Thoracic aorta (tissue), 2 donors: ENCODE results near the gene SSPN. TPM values are rescaled to one million over a fixed set of nuclear protein-coding genes. Genes with fewer than 3 reads are reported as not detected.

ENCODE experiments used
- ATAC-seq: fragments of 150-250 bp; one replicate; pipeline ENCODE4 v1.8.0; 2017; ENCODE audit warnings: low read depth; ENCODE audit not compliant: insufficient number of reproducible peaks, low FRiP score
- DNase-seq: peaks from one replicate; pipeline ENCODE4 v3.0.0-alpha.2; 2020; ENCODE audit warnings: low spot score
- H3K27ac ChIP-seq, 2 donors: fragments of 200-600 bp; sonication (generic); 1 replicate in 1 of 2; 2 replicates in 1 of 2; pipeline ENCODE4 v1.5.1; 2016; ENCODE audit warnings: mild to moderate bottlenecking in 2 of 2, moderate library complexity in 2 of 2
- H3K27me3 ChIP-seq: fragments of 200-600 bp; sonication (generic); replicated peaks from 2 replicates; pipeline ENCODE4 v1.6.0; 2016; ENCODE audit warnings: mild to moderate bottlenecking; ENCODE audit not compliant: insufficient read depth
- H3K36me3 ChIP-seq: fragments of 200-600 bp; sonication (generic); one replicate; pipeline ENCODE4 v1.5.1; 2016
- H3K4me1 ChIP-seq, 2 donors: fragments of 200-600 bp; sonication (generic); 1 replicate in 1 of 2; 2 replicates in 1 of 2; pipeline versions ENCODE4 v1.5.1 to v1.6.0; 2016; ENCODE audit warnings: low read depth in 2 of 2, mild to moderate bottlenecking in 1 of 2; ENCODE audit not compliant: control insufficient read depth in 1 of 2
- H3K4me3 ChIP-seq: fragments of 200-600 bp; sonication (generic); 2 replicates; pipeline ENCODE4 v1.5.1; 2016; ENCODE audit warnings: mild to moderate bottlenecking
- H3K9me3 ChIP-seq: fragments of 200-600 bp; sonication (generic); 2 replicates; pipeline ENCODE4 v1.5.1; 2016
- total RNA-seq, 2 donors: library from RNA; depleted of rRNA; stranded (reverse); fragments of >200 nt; gene quantifications; one replicate each; pipeline versions ENCODE4 v1.1.0 to v1.2.3, GENCODE V29; 2016
- TF ChIP-seq, protein P1 (sequence below): fragments of 200-600 bp; sonication (generic); IDR thresholded peaks from one replicate; pipeline ENCODE4 v1.5.1; 2019; ENCODE audit warnings: antibody characterized with exemption

The SSPN gene
- total RNA-seq, result 10 to 100 TPM; 36.7 to 50.9 TPM

GRCh38 chr12:26195250-26195640, at the start of gene SSPN:
Gene SSPN, plus strand, starts transcription at chr12:26195573. Its CDS starts 100 bp downstream, at chr12:26195673.
- peak; percentile 15 for DNase-seq
- peak; percentile 84 for ATAC-seq
- H3K36me3 ChIP-seq, result no peaks in the 10 kb centered on the region
- no peaks in the 10 kb centered on the region for H3K27me3 ChIP-seq
- H3K9me3 ChIP-seq, result no peaks in the 10 kb centered on the region
- peak within 1 kb of the TSS; percentile 91 to 94 for H3K27ac ChIP-seq
- TF ChIP-seq, protein P1, sequence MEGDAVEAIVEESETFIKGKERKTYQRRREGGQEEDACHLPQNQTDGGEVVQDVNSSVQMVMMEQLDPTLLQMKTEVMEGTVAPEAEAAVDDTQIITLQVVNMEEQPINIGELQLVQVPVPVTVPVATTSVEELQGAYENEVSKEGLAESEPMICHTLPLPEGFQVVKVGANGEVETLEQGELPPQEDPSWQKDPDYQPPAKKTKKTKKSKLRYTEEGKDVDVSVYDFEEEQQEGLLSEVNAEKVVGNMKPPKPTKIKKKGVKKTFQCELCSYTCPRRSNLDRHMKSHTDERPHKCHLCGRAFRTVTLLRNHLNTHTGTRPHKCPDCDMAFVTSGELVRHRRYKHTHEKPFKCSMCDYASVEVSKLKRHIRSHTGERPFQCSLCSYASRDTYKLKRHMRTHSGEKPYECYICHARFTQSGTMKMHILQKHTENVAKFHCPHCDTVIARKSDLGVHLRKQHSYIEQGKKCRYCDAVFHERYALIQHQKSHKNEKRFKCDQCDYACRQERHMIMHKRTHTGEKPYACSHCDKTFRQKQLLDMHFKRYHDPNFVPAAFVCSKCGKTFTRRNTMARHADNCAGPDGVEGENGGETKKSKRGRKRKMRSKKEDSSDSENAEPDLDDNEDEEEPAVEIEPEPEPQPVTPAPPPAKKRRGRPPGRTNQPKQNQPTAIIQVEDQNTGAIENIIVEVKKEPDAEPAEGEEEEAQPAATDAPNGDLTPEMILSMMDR, result no peak
- H3K4me1 ChIP-seq, result peaks cover 18 to 36% of the 10 kb centered on the region in 2 donors
- peak within 1 kb of the TSS; percentile 88 for H3K4me3 ChIP-seq

- TF ChIP-seq, protein P1, result no peak
- Histone ChIP-seq H3K9me3 (no peaks in the 10 kb centered on the region), H3K27me3 (no peaks in the 10 kb centered on the region), H3K4me1 (peaks cover 15 to 31% of the 10 kb centered on the region in 2 donors), H3K4me3 (no peak overlapping the region), H3K27ac (no peak overlapping the region), H3K36me3 (no peaks in the 10 kb centered on the region)
- ATAC-seq (no peak), DNase-seq (no peak)
Measured at GRCh38 chr12:26148291-26148690, 47.1 kb upstream of the SSPN start.

DNA sequence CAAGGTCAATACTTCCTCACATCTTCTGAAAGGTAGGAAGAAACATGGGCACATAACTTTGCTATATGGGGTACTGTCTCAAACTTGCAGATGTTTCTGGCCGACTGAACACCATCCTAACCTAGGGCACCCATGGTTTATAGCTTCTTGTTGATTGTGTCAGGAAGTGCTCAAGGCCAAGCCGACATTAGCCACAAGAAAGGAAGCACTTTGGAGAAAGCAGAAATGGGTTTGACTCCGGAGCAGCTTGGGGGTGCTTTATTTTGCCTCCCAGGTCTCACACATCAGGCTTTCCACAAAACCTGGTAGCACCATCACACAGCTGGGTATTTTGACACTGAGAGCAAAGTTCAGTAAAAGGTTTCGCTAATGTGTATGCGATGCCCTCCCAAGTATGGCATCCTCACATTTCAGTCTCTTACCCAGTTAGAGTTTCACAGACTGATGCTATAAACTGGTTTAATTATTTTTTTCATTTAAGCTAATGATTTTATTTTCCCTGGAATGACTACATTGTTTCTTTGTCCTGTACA, 45.3 kb upstream of the SSPN start:
- DNase-seq, result no peak
- H3K36me3 ChIP-seq, result no peaks in the 10 kb centered on the region

GRCh38 chr12:26150736-26151450, 44.5 kb upstream of the SSPN start:
- H3K4me1 ChIP-seq, result peaks cover 18 to 42% of the 10 kb centered on the region in 2 donors
- H3K4me3 ChIP-seq, result no peak overlapping the region
- H3K36me3 ChIP-seq, result no peaks in the 10 kb centered on the region
- peak overlapping the region; percentile 64 to 66 for H3K27ac ChIP-seq
- TF ChIP-seq, protein P1, result no peak
- ATAC-seq (peak; percentile 65), DNase-seq (no peak)
- no peaks in the 10 kb centered on the region for H3K27me3 ChIP-seq
- H3K9me3 ChIP-seq, result no peaks in the 10 kb centered on the region

More for the DNA sequence above, 45.3 kb upstream of the SSPN start:
- no peak for ATAC-seq
- Histone ChIP-seq H3K27me3 (no peaks in the 10 kb centered on the region), H3K9me3 (no peaks in the 10 kb centered on the region), H3K4me1 (peaks cover 18 to 42% of the 10 kb centered on the region in 2 donors), H3K27ac (peak overlapping the region; percentile 64 to 66), H3K4me3 (no peak overlapping the region)
- TF ChIP-seq, protein P1, result no peak

GRCh38 chr12:26152507-26153102, 42.8 kb upstream of the SSPN start:
- Histone ChIP-seq H3K27ac (peak overlapping the region; percentile 57 to 73), H3K4me3 (no peak overlapping the region), H3K4me1 (peaks cover 18 to 42% of the 10 kb centered on the region in 2 donors), H3K9me3 (no peaks in the 10 kb centered on the region), H3K36me3 (no peaks in the 10 kb centered on the region), H3K27me3 (no peaks in the 10 kb centered on the region)
- TF ChIP-seq, protein P1, result no peak
- ATAC-seq, result no peak
- DNase-seq, result no peak
